ENCODE measurements around the gene PCSK5. TPM values are rescaled to one million over a fixed set of nuclear protein-coding genes. Genes with fewer than 3 reads are reported as not detected.

Gene PCSK5
- total RNA-seq, 1 experiment from 2014 or later = 6.9 TPM

DNA sequence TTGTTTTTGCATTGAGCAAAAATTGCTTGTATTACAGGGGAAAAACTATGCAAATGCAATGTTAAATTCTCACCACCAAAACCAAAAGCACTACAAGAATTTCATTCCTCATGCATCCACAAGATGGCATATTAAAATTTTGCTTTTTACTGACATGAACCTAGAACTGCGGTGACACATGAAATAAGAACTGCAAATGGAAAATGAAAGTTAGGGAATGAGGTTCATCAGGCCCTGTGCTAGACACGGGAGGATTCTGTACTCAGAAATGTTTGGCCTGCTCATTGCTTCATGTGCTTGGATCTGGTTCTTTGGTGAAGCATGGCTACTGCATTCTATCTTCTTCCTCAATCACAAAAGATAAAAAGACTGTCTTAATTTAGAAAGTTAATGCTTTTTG lies 512.9 kb downstream of the PCSK5 start (continued):
- TF ChIP-seq, protein P1, sequence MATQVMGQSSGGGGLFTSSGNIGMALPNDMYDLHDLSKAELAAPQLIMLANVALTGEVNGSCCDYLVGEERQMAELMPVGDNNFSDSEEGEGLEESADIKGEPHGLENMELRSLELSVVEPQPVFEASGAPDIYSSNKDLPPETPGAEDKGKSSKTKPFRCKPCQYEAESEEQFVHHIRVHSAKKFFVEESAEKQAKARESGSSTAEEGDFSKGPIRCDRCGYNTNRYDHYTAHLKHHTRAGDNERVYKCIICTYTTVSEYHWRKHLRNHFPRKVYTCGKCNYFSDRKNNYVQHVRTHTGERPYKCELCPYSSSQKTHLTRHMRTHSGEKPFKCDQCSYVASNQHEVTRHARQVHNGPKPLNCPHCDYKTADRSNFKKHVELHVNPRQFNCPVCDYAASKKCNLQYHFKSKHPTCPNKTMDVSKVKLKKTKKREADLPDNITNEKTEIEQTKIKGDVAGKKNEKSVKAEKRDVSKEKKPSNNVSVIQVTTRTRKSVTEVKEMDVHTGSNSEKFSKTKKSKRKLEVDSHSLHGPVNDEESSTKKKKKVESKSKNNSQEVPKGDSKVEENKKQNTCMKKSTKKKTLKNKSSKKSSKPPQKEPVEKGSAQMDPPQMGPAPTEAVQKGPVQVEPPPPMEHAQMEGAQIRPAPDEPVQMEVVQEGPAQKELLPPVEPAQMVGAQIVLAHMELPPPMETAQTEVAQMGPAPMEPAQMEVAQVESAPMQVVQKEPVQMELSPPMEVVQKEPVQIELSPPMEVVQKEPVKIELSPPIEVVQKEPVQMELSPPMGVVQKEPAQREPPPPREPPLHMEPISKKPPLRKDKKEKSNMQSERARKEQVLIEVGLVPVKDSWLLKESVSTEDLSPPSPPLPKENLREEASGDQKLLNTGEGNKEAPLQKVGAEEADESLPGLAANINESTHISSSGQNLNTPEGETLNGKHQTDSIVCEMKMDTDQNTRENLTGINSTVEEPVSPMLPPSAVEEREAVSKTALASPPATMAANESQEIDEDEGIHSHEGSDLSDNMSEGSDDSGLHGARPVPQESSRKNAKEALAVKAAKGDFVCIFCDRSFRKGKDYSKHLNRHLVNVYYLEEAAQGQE (IDR thresholded peaks at IDR 0.05; ENCODE audit: low read depth) = no peak
- no peak for TF ChIP-seq SIN3A (IDR thresholded peaks at IDR 0.05; ENCODE audit: low read depth)

DNA sequence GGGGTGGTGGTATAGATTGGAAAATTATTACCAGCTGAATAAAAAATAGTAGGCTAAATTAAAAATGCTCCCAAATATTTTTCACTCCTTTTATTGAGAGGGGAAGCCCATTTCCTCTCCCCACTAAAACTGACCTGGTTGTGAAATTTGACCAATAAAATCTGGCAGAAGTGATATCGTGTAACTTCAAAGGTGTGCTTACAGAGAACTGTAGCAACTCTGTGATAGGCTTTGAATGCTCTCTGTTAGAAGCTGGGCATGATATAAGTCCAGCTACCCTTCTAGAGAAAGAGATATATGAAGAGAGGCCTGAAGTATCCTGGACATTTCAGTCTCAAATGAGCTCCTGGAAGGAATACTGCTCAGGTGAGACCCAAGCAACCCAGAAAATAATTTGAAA lies 513.9 kb downstream of the PCSK5 start:
- H3K9ac ChIP-seq (ENCODE audit: low read length) = no peak overlapping the region
- peaks cover 8 to 22% of the 10 kb centered on the region in 2 experiments; a peak in 3 of 4 replicates for H3K4me1 ChIP-seq (ENCODE audit: control insufficient read depth in 1 of 2, insufficient read depth in 2 of 2, low read length in 2 of 2)
- ChIA-PET POLR2A (interaction anchor here (0.6 to 0.9 kb wide), 2 partner anchors 10 to 54 kb away, joined by 3 read pairs; partner anchors contain the start of gene RFK), CTCF (interaction anchor here (0.8 to 1.4 kb wide), 3 partner anchors 10 to 43 kb away, joined by 3 to 5 read pairs (median 3); partner anchors contain the start of gene RFK), RAD21 (ENCODE audit: low non-redundant PET in 1 of 2, low total read pairs in 2 of 2, uncharacterized antibody in 2 of 2, unreplicated experiment in 2 of 2) (no interaction called here)
- no peak overlapping the region for H3K4me2 ChIP-seq (ENCODE audit: low read length)
- no peaks in the 10 kb centered on the region for H3K36me3 ChIP-seq (ENCODE audit: control insufficient read depth in 1 of 2, insufficient read depth in 2 of 2, low read length in 2 of 2)
- no peaks in the 10 kb centered on the region for H3K9me3 ChIP-seq (ENCODE audit: control insufficient read depth in 1 of 2, insufficient read depth in 1 of 2, low read depth in 1 of 2, low read length in 2 of 2)
- H3K27ac ChIP-seq (ENCODE audit: low read depth, low read length) = no peak overlapping the region
- H3K9me2 ChIP-seq (ENCODE audit: insufficient read depth) = no peaks in the 10 kb centered on the region
- no peaks in the 10 kb centered on the region for H4K20me1 ChIP-seq (ENCODE audit: insufficient read depth)
- no peak overlapping the region for H3K4me3 ChIP-seq (replicated peaks in 1 of 2; ENCODE audit: low read depth in 1 of 2, low read length in 2 of 2)
- TF ChIP-seq SRF (IDR thresholded peaks at IDR 0.05; ENCODE audit: low read depth) (no peak), POLR2AphosphoS5 (IDR thresholded peaks at IDR 0.05; ENCODE audit: low read depth, low read length) (no peak), EZH2phosphoT487 (IDR thresholded peaks at IDR 0.05; ENCODE audit: borderline replicate concordance) (no peak), FOSL1 (IDR thresholded peaks at IDR 0.05; ENCODE audit: low read depth) (no peak), POLR2A (IDR thresholded peaks at IDR 0.05; ENCODE audit: borderline replicate concordance, extremely low read depth, insufficient read depth, insufficient read length) (no peak), SIN3A (IDR thresholded peaks at IDR 0.05; ENCODE audit: low read depth) (no peak), EGR1 (IDR thresholded peaks at IDR 0.05; ENCODE audit: low read depth) (no peak)
- TF ChIP-seq, protein P1 (IDR thresholded peaks at IDR 0.05; ENCODE audit: low read depth) = no peak
- H3K27me3 ChIP-seq (ENCODE audit: insufficient read depth, low read length) = no peaks in the 10 kb centered on the region
- H2AFZ ChIP-seq (ENCODE audit: low read depth, low read length, poor library complexity, severe bottlenecking) = no peak overlapping the region
- no peak for DNase-seq (ENCODE audit: low read depth, low spot score)
- no peak for ATAC-seq
- no TSS peak for BruUV-seq (replicated peaks)
- intact Hi-C loops (cut with micrococcal nuclease) = loop anchor here (5.0 kb wide), 1 partner anchor 253 kb away; no protein-coding TSS in a partner anchor
- H3K79me2 ChIP-seq (ENCODE audit: insufficient read depth, low read length) = no peaks in the 10 kb centered on the region
